GM12878 (cell line): Measurements from ENCODE around the gene GRIN2C. TPM values are rescaled to one million over a fixed set of nuclear protein-coding genes. Genes with fewer than 3 reads are reported as not detected.

Experiments
- ATAC-seq: fragments of 200-7000 bp; cut with Tn5 transposase; 3 replicates; pipeline ENCODE4 v1.9.1; 2020; ENCODE audit warnings: mild to moderate bottlenecking, moderate library complexity
- Bru-seq: library from RNA; stranded (reverse); fragments of 400-500 nt; gene quantifications from one replicate; lab custom pipeline; 2021; lab: Mats Ljungman, UMichigan
- BruChase-seq, 2 experiments: library from RNA; stranded (reverse); fragments of 400-500 nt; gene quantifications; one replicate each; lab custom pipeline; 2021; lab: Mats Ljungman, UMichigan
- BruUV-seq: library from RNA; stranded (reverse); fragments of 400-500 nt; replicated peaks from 2 replicates; lab custom pipeline; 2021; lab: Mats Ljungman, UMichigan
- CTCF ChIA-PET: fragments of 300-600 bp; sonication (Branson Sonifier 250); formaldehyde crosslinking; extraction: SDS; loops from one replicate; lab custom pipeline; 2021; ENCODE audit warnings: inconsistent platforms; lab: Yijun Ruan, JAX
- POLR2A ChIA-PET: fragments of 350-600 bp; formaldehyde crosslinking; extraction: SDS; loops from one replicate; lab custom pipeline; 2021; ENCODE audit warnings: inconsistent platforms; lab: Charles Lee
- RAD21 ChIA-PET: fragments of 300-600 bp; sonication (Branson Sonifier 250); formaldehyde crosslinking; loops from one replicate; lab custom pipeline; 2023; ENCODE audit warnings: antibody characterized with exemption; ENCODE audit not compliant: unreplicated experiment; lab: Charles Lee
- SMC1A ChIA-PET: fragments of 300-600 bp; sonication (Branson Sonifier 250); formaldehyde crosslinking; loops from one replicate; lab custom pipeline; 2023; ENCODE audit not compliant: unreplicated experiment, uncharacterized antibody; lab: Charles Lee
- DNase-seq: peaks from one replicate; pipeline ENCODE4 v3.0.0-alpha.2; 2011; ENCODE audit warnings: low read depth, low spot score
- FAIRE-seq: peaks from 3 replicates; lab custom pipeline; 2011; peaks lifted over from hg19 to GRCh38; lab: Jason Lieb, UNC
- H2AFZ ChIP-seq: 2 replicates; pipeline ENCODE4 v1.6.0; 2011; ENCODE audit warnings: low read depth, low read length, control low read depth; ENCODE audit not compliant: control insufficient read depth
- H3K27ac ChIP-seq: 2 replicates; pipeline ENCODE4 v1.5.1; 2011; ENCODE audit warnings: control low read depth; ENCODE audit not compliant: control insufficient read depth, insufficient read depth
- H3K27me3 ChIP-seq, 2 experiments: replicated peaks in 1 of 2; 2 replicates each; pipeline versions ENCODE4 v1.6.0 to v1.6.1; 2011; ENCODE audit warnings: low read length in 1 of 2; ENCODE audit not compliant: control insufficient read depth in 2 of 2, insufficient read depth in 2 of 2
- H3K36me3 ChIP-seq, 2 experiments: 2 replicates each; pipeline ENCODE4 v1.5.1; 2011; ENCODE audit warnings: low read length in 1 of 2; ENCODE audit not compliant: control insufficient read depth in 2 of 2, insufficient read depth in 2 of 2
- H3K4me1 ChIP-seq: 2 replicates; pipeline ENCODE4 v1.6.1; 2011; ENCODE audit warnings: mild to moderate bottlenecking, low read length, moderate library complexity, mixed read lengths; ENCODE audit not compliant: control insufficient read depth, insufficient read depth
- H3K4me2 ChIP-seq: 2 replicates; pipeline ENCODE4 v1.6.0; 2011; ENCODE audit warnings: control low read depth; ENCODE audit not compliant: control insufficient read depth, insufficient read depth
- H3K4me3 ChIP-seq: fragments of 200-600 bp; sonication (generic); 2 replicates; pipeline ENCODE4 v1.5.1; 2016
- H3K79me2 ChIP-seq: 2 replicates; pipeline ENCODE4 v1.6.0; 2011; ENCODE audit warnings: low read length; ENCODE audit not compliant: control insufficient read depth, insufficient read depth
- H3K9ac ChIP-seq: 2 replicates; pipeline ENCODE4 v1.8.0; 2011; ENCODE audit warnings: low read length, control low read depth, mixed read lengths; ENCODE audit not compliant: control insufficient read depth, insufficient read depth
- H3K9me3 ChIP-seq: replicated peaks from 3 replicates; pipeline ENCODE4 v1.5.1; 2011; ENCODE audit warnings: mild to moderate bottlenecking, low read length; ENCODE audit not compliant: control insufficient read depth, insufficient read depth
- H4K20me1 ChIP-seq: 2 replicates; pipeline ENCODE4 v1.6.0; 2011; ENCODE audit not compliant: control insufficient read depth, insufficient read depth
- CUX1 ChIP-seq: IDR thresholded peaks from 2 replicates; pipeline ENCODE4 v1.6.1; 2012; ENCODE audit warnings: improper control_type of control experiment, low read depth, low read length; ENCODE audit not compliant: insufficient replicate concordance
- EED ChIP-seq: sonication (generic); IDR thresholded peaks from 2 replicates; pipeline ENCODE4 v1.6.1; 2016; ENCODE audit warnings: antibody characterized with exemption, low read depth
- MYC ChIP-seq: IDR thresholded peaks from 2 replicates; pipeline ENCODE4 v1.6.1; 2011; ENCODE audit warnings: mild to moderate bottlenecking, low read length, moderate library complexity, inconsistent platforms; ENCODE audit not compliant: insufficient read depth, insufficient replicate concordance, insufficient read length, severe bottlenecking
- NFIC ChIP-seq: IDR thresholded peaks from 2 replicates; pipeline ENCODE4 v1.6.1; 2012; ENCODE audit warnings: low read depth, mild to moderate bottlenecking, inconsistent platforms, low read length, moderate library complexity
- PAX8 ChIP-seq: fragments of 450-650 bp; IDR thresholded peaks from 2 replicates; pipeline ENCODE4 v1.6.1; 2017; ENCODE audit warnings: mild to moderate bottlenecking, moderate library complexity
- RELA ChIP-seq: fragments of 450-650 bp; IDR thresholded peaks from 2 replicates; pipeline ENCODE4 v1.8.0; 2014; ENCODE audit warnings: borderline replicate concordance; ENCODE audit not compliant: partially characterized antibody
- ZNF384 ChIP-seq: IDR thresholded peaks from 2 replicates; pipeline ENCODE4 v1.6.1; 2012; ENCODE audit warnings: low read depth, mild to moderate bottlenecking, low read length, improper control_type of control experiment, borderline replicate concordance
- ZNF592 ChIP-seq: fragments of 450-650 bp; IDR thresholded peaks from 2 replicates; pipeline ENCODE4 v1.6.1; 2017; ENCODE audit warnings: mild to moderate bottlenecking, moderate library complexity
- WGBS: methylation state at CpG from one replicate; pipeline ENCODE4 v1.1.6; 2016; ENCODE audit warnings: low lambda C conversion rate; ENCODE audit not compliant: insufficient replicate concordance, insufficient coverage; ENCODE audit errors: missing lambda C conversion rate; 5-methylcytosine and 5-hydroxymethylcytosine counted together
- in situ Hi-C: fragments of 300-500 bp; cut with MboI; formaldehyde crosslinking; loops from 9 replicates; pipeline ENCODE4 v1.14.3; 2018; ENCODE audit warnings: mixed read lengths
- intact Hi-C: fragments of 100-400 bp; cut with micrococcal nuclease; formaldehyde crosslinking; loops from one replicate; pipeline ENCODE4 v1.14.2; 2022; ENCODE audit not compliant: unreplicated experiment
- long read RNA-seq, 2 experiments: library from polyadenylated mRNA; unstranded; transcript quantifications; one replicate each; pipeline ENCODE4 v2.0.0, GENCODE V29; 2019 to 2020
- polyA minus RNA-seq, 3 experiments: library from RNA; depleted of rRNA, polyadenylated mRNA; stranded (reverse); fragments of >200 nt; gene quantifications; 2 replicates each; pipeline ENCODE4 v1.2.3, GENCODE V29; 2011
- polyA plus RNA-seq, 11 experiments: library from polyadenylated mRNA; depleted of rRNA in 4 of 11; unstranded in 6 of 11; stranded (reverse) in 5 of 11; fragments of >200 nt; fragmentation: Nextera tagmentation in 4 of 11; fragmentation: Illumina TruSeq in 1 of 11; extraction: Ambion mirVana in 4 of 11; extraction: Trizol in 1 of 11; gene quantifications; 1 replicate in 1 of 11; 2 replicates in 10 of 11; pipeline versions ENCODE4 v1.2.1 to v1.2.3, GENCODE V29; 2011 to 2016; ENCODE audit warnings: inconsistent platforms in 2 of 11, missing spikeins in 2 of 11, low read depth in 1 of 11
- total RNA-seq, 4 experiments: library from RNA; depleted of rRNA in 3 of 4; stranded (reverse); fragments of >200 nt in 3 of 4; fragmentation: Illumina TruSeq in 1 of 4; extraction: Trizol in 1 of 4; gene quantifications; 2 replicates each; pipeline versions ENCODE4 v1.2.1 to v1.2.3, GENCODE V29; 2013 to 2021

The GRIN2C gene
- total RNA-seq (2013; cell fraction: nucleolus; rRNA removed) = 0.33 TPM in 1 of 2 replicates, not detected in the other
- total RNA-seq (2014; rRNA removed) (0.11 TPM in 1 of 2 replicates, not detected in the other), total RNA-seq (2014; rRNA removed; fragmentation: Illumina TruSeq; extraction: Trizol) (under 0.01 and 0.04 TPM in 2 replicates), total RNA-seq (2021) (0.13 TPM in 2 replicates), polyA plus RNA-seq (2011; rRNA removed) (0.01 and 0.04 TPM in 2 replicates), polyA plus RNA-seq (2014; fragmentation: Illumina TruSeq; extraction: Trizol) (0.01 TPM in 1 of 2 replicates, not detected in the other), polyA plus RNA-seq (2014; fragmentation: Nextera tagmentation; extraction: Ambion mirVana) (not detected), polyA plus RNA-seq (2014; rRNA removed) (0.12 and 0.16 TPM in 2 replicates), polyA plus RNA-seq (2016; fragmentation: Nextera tagmentation; extraction: Ambion mirVana) (under 1 TPM; 0.10 to 0.20 TPM), polyA minus RNA-seq (2011; rRNA and poly(A)+ RNA removed) (0.05 TPM in 1 of 2 replicates, not detected in the other), Bru-seq, nascent RNA (percentile 14 among the genes with signal in this experiment), BruChase-seq, experiment 1, labeled RNA remaining after a 6-hour chase (percentile 27 among the genes with signal in this experiment), BruChase-seq, experiment 2, labeled RNA remaining after a 2-hour chase (percentile 23 among the genes with signal in this experiment)
- polyA plus RNA-seq (2011; ENCODE audit: low read depth) = 0.29 TPM
- 0.01 and 0.05 TPM in 2 replicates for polyA plus RNA-seq (2011; cell fraction: cytosol; rRNA removed)
- polyA plus RNA-seq (2011; cell fraction: nucleus; rRNA removed) = 0.25 and 0.48 TPM in 2 replicates
- polyA plus RNA-seq (2012) = 0.15 and 0.45 TPM in 2 replicates
- not detected in 2 replicates for polyA minus RNA-seq (2011; cell fraction: cytosol; rRNA and poly(A)+ RNA removed)
- 0.12 and 0.29 TPM in 2 replicates for polyA minus RNA-seq (2011; cell fraction: nucleus; rRNA and poly(A)+ RNA removed)
- long read RNA-seq, experiment 1 = 0 reads
- long read RNA-seq, experiment 2, partial matches to known transcripts = 0 of 1 reads
- long read RNA-seq, experiment 2, other reads (novel, unspliced or antisense) = 1 of 1 reads

GRCh38 chr17:74859459-74860228, at the start of gene GRIN2C:
TSS of gene GRIN2C (minus strand) at chr17:74859885. CDS start at chr17:74855092, 4,793 bp downstream.
- FAIRE-seq (no peak), DNase-seq (no peak), ATAC-seq (peak; percentile 31; the same call in 2 of the 3 replicates)
- H3K36me3 ChIP-seq = no peaks in the 10 kb centered on the region
- BruUV-seq = no TSS peak
- ChIA-PET POLR2A (no interaction called here), RAD21 (no interaction called here), CTCF (interaction anchor here (1.3 to 10.2 kb wide), 2 partner anchors 68 to 114 kb away, joined by 5 to 98 read pairs; no protein-coding TSS in a partner anchor), SMC1A (interaction anchor here (1.5 kb wide), 1 partner anchor 69 kb away, joined by 7 read pairs; no protein-coding TSS in a partner anchor)
- 6% methylated on average over 32 of the region's 72 CpGs for WGBS
- intact Hi-C loops (no loop called here), in situ Hi-C loops (loop anchor here (5.0 kb wide), 1 partner anchor 67 kb away; no protein-coding TSS in a partner anchor)
- no peak within 1 kb of the TSS for H2AFZ ChIP-seq
- H3K27me3 ChIP-seq = peaks cover 12 to 14% of the 10 kb centered on the region in 2 experiments
- H3K9ac ChIP-seq = no peak within 1 kb of the TSS
- H3K79me2 ChIP-seq = no peaks in the 10 kb centered on the region
- no peak within 1 kb of the TSS for H3K4me3 ChIP-seq
- no peak within 1 kb of the TSS for H3K27ac ChIP-seq
- no peaks in the 10 kb centered on the region for H4K20me1 ChIP-seq
- H3K4me2 ChIP-seq = peak within 1 kb of the TSS; percentile 48; the same call in 1 of the 2 replicates
- no peaks in the 10 kb centered on the region for H3K4me1 ChIP-seq
- H3K9me3 ChIP-seq = no peaks in the 10 kb centered on the region
- TF ChIP-seq EED (no peak), PAX8 (no peak), CUX1 (no peak), RELA (no peak), ZNF592 (no peak), NFIC (no peak), ZNF384 (no peak), MYC (no peak)
